Stimulated activated CD4-positive, alpha-beta T cell treated with anti-CD3 and anti-CD28 coated beads, Interleukin-1b, Interleukin-23, amount 100 ng/mL, for 1 hour (primary cell): ENCODE measurements around the gene FAM222B.
"Not testable (repeated sequence)": the region's sequence is repeated elsewhere in the genome, so short reads cannot be mapped to it uniquely, and the experiment has no call there.

ENCODE experiments used
- DNase-seq, 2 donors: peaks; one replicate each; pipeline ENCODE4 v3.0.0-alpha.2; 2020; ENCODE audit warnings: low read depth in 2 of 2

Gene FAM222B

DNA sequence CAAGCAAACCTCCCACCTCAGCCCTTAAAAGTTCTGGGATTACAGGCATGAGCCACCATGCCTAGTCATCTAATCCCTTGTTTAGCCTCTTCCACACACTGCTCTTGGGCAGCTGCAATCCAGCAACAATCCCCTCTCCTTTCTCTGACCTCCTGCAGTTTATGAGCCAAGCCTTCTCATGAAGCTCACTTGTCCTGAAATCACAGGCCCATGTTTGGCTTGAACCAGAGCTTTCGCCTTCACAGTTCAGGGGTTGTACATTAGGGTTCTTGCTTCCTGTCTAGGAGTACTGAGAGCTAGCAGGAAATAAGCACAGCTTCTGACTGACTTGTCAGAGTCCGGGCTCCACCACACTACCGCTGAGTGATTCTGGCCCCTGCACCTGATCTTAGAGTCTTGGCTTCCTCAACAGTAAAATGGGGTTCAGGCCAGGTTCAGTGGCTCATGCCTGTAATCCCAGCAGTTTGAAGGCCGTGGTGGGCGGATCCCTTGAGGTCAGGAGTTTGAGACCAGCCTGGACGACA lies 28.5 kb upstream of the FAM222B start:
- no peak for DNase-seq

DNA sequence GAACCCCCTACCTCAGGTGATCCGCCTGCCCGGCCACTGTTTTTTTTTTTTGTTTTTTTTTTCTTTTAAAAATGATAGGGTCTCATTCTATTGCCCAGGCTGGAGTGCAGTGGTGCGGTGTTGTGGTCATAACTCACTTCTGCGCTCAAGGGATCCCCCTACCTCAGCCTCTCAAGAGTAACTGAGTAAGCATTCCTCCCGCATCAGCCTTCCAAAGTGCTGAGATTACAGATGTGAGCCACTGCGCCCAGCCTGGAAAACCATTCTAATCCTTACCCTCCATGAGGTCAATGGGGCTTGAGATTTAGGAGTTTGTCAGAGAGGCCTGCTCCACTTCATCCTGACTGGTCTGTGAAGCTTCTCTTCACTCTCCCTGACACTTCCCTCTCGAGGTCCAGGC lies 24.7 kb upstream of the FAM222B start:
- no peak for DNase-seq

DNA sequence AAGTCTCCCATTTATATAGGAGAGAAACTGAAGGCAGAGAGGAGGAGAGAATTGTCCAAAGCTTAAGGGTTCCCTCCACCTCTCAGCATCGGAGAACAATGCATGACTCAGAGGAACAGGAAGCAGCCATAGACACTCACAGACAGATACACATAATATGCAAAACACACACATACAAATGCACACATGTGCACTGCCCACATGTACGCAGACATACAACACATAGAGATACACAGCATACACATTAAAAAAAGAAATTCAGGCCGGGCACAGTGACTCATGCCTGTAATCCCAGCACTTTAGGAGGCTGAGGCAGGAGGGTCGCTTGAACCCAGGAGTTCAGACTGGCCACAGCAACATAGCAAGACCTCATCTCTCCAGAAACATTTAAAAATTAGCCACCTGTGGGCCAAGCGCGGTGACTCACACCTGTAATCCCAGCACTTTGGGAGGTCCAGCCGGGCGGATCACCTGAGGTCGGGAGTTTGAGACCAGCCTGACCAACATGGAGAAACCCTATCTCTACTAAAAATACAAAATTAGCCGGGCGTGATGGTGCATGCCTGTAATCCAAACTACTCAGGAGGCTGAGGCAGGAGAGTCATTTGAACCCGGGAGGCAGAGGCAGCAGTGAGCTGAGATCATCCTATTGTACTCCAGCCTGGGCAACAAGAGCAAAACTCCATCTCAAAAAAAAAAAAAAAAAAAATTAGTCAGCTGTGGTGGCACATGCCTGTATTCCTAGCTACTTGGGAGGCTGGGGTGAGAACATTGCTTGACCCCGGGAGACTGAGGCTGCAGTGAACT lies 23.6 kb upstream of the FAM222B start:
- DNase-seq, result no peak

DNA sequence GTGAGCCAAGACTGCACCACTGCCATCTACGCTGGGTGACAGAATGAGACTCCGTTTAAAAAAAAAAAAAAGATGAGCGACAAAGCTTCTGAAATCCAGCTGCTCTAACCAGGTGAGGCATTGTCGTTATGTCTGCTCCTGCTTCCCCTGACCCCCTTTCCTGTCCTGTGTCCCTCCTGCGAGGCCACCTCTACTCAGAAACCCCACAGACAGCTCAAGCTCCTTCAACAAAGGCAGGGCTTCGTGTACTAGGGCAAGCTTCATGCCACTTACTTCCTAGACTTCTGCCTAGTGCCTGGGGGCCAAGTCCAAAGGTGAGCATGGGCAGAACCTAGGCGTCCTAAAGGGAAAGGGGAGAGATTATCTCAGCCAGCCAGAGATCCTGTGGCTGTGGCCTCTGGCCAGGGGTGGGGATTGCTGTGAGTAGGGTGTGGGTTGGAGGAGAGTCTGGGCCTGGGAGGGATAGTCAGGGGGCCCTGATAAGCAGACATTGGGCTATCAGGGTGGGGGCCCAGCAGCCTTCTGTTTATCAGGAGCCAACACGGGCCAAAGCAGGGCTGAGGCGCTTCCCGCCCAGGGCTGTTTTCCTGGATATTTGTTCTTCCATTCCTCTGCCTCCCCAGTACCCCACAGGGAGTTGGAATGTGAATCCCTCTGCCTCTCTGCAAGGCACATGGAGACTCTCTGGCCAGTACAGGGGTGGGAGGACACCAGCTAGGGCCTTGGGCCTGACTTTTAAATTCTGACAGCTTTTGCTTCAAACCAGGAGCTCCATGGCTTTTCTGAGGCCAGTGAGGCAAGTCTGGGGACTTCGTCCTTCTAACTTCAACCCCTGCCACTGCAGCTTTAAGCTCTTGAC lies 22.6 kb upstream of the FAM222B start:
- DNase-seq, result no peak

DNA sequence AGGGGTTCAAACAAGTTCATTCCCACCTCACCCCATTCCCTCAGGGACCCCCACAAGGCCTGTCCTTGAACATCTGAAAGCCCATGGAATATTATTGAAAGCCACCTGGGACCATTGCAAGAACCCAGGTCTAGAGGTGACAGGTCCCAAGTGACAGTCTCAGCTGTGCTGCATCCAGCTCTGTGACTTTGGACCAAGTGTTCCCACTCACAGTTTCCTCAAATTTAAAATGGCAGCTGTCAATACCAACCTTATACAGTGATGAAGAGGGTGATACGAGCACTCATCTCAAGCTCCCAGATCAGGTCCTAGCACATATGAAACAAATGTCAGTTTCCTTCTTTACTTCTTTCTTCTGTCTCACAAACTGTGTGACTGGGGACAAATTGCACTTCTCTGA lies 21.4 kb upstream of the FAM222B start:
- DNase-seq, result no peak

DNA sequence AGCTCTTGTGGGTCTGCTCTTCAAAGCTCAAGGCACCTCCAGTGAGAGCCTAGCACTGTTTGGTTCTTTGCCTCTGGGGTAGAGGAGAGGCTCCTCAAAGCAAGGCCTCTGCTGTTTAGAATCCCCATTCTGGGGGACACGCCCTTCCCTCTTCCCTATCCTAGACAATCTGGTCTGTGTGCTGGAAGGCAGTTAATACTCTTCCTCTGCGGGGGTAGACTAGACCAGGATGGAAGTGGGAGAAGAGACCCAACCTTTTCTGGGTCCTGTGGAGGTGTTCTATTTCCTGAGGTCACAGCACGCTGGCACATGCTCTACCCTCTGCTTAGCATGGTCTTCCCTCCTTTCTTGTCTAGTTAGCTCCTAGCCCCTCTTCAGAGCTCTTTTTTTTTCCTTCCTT lies 20.0 kb upstream of the FAM222B start:
- DNase-seq, result no peak

DNA sequence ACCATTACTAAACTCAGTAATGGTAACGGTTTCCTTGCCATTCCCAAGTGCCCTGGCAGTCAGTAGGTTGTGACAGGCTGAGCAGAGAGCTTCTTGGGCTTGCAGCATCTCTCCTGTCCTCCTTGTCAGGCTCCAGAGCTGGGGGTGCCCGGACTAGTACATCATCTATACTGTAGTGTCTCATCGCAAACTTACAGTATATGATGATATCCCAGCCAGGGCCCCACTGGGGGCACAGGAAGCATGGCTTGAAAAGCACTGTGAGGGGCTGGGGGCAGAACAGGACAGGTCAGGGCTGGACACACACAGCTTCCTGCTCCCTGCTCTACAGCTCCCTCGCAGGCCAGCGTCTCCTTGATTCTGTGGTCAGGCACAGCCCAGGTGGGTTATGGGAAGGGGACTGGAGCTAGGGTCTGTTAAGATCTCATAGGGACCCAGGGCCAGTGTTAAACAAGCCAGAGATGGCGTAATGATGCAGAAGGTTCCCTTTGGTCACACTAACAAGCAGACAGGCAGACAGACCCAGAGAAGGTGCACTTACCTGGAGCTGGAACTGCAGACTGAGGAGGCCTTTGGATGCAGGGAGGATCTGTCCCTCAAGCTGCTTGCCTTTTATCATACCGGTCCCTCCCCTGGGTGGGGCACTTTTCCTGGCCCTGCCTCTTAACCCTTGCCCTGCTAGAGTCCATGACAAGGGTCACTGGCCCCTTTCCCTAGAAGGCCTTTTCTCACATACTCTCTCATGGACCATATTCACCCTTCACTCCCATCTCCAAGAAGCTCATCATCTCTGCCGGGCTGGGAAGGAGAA lies 19.0 kb upstream of the FAM222B start:
- DNase-seq, result no peak

DNA sequence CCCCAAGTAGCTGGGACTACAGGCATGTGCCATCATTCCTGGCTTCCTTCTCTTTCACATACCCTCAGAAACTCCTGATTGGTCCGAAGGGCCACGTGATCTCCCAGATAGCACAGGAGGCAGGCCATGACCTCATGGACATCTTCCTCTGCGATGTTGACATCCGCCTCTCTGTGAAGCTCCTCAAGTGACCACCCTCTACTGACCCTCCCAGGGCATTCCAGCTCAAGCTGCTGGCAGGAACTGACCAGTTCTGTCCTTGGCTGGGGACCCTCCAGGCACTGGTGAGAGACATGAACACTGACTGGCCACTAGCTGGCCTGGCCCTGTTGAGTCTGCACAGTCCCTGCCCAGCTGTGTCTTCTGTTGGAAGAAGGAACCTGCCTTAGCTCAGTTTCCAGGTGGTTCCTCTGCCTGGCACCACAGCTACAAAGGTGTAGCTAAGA lies 17.8 kb upstream of the FAM222B start:
- DNase-seq, result no peak

DNA sequence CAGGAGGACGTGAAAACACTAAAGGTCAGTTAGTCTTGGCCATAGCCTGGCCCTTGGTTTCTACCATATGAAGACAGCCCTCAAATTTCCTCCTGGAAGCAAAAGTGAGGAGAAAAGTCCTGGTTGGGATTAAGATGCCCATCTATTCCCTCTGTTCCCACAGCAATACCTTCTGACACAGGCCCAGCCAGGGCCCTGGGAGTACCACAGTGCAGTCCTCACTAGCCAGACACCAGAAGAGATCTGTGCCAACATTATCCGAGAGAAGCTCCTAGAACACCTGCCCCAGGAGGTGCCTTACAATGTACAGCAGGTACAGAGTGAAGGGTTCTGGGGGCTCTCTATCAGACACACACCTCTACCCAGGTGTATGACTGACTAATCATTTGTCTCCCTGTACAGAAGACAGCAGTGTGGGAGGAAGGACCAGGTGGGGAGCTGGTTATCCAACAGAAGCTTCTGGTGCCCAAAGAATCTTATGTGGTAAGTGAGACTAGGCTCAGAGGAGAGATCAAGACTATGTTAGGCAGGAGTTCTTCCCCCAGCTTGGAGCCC lies 16.3 kb upstream of the FAM222B start:
- no peak for DNase-seq

DNA sequence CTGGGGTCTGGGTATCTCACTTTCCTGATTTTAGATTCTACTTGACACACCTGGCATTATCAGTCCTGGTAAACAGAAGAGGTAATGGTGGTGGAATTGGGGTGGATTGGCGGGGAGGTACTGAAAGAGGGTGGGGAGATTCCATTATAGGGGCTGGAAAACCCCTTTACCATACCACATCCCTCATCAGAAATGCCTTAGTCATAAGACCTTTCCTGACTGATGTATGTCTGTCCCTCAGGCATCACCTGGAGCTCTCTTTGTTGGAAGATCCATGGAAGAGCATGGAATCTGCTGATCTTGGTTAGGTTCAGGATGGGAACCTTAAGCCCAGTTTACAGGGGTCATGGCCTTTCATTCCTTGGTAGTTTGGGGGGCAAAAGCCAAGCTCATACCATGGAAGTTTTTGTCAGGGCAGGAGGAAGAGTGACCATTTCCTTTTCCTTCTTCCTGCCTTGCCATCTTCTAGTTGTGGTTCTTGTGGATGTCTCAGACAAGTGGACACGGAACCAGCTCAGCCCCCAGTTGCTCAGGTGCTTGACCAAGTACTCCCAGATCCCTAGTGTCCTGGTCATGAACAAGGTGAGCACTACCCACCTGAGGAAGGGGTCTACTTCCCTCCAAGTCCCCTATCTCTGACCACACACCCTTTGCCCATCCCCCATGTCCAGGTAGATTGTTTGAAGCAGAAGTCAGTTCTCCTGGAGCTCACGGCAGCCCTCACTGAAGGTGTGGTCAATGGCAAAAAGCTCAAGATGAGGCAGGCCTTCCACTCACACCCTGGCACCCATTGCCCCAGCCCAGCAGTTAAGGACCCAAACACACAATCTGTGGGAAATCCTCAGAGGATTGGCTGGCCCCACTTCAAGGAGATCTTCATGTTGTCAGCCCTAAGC lies 15.6 kb upstream of the FAM222B start:
- no peak for DNase-seq

DNA sequence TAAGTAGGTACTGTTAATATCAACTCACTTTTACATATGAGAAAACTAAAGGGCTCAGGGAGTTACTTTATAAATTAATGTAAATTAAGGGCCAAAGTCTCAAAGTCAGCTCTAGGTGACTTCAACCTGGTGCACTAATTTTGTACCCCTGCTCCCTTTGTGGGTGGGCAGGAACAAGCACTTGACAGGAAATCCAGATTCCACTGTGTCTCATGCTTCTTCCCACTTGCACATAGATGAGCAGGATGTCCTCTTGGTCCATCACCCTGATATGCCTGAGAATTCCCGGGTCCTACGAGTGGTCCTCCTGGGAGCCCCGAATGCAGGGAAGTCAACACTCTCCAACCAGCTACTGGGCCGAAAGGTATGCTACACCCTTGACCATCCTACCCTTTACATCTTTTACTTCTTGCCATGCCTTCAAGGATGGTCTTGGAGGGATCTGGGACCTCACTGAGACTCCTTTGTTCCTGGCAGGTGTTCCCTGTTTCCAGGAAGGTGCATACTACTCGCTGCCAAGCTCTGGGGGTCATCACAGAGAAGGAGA lies 13.5 kb upstream of the FAM222B start:
- no peak for DNase-seq

DNA sequence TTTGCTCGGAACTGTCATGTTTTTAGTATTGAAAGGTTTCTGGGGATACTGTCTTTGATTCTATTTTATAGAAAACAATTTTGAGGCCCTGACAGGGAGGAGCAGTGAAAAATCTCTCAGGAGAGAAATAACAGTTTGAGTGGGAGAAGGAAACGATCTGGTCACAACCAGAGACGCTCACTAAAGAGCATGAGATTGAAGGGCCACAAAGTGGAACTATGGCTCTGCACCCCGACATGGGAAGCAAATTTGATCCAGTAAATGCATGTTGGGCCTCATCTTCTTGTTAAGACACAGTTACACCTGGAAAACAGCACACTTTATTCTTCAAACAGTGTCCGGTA lies 12.7 kb upstream of the FAM222B start:
- DNase-seq, result no peak

DNA sequence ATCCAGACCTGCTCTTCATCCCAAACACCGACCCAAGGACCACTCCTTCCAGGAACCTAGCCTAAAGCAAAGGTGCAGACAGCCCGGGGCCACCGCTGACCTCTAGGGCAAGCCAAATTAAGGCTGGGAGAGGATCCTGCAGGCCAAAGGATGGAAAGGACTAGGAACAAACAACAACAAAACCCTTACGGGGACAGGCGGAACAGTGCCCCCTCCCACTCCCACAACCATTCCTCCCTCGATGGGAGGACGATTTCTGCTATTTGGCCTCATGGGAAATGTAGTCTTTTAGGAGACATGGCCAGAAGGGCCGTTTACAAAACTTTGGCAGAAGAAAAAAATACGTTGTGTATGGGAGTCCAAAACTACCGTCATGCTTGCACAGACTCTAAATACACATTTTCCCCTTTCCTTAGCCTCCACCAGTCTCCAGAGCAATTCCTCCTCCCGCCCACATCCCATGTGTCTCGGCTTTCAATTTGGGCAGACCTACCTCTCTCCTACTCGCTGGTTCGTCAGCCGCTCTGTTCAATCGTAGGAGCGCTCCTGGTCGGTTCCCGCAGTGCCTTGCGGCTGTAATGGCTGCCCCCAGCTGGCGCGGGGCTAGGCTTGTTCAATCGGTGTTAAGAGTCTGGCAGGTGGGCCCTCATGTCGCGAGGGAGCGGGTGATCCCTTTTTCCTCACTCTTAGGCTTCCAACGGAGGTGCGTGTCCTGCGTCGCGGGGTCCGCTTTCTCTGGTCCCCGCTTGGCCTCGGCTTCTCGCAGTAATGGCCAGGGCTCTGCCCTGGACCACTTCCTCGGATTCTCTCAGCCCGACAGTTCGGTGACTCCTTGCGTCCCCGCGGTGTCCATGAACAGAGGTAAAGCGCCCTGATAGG lies 12.1 kb upstream of the FAM222B start, which contains the start of gene ERAL1:
TSS of gene ERAL1 (plus strand) at position 560 of the 879 bp plus-strand sequence. CDS start at position 579, 19 bp downstream.
- peak; percentile 41 to 64 for DNase-seq

DNA sequence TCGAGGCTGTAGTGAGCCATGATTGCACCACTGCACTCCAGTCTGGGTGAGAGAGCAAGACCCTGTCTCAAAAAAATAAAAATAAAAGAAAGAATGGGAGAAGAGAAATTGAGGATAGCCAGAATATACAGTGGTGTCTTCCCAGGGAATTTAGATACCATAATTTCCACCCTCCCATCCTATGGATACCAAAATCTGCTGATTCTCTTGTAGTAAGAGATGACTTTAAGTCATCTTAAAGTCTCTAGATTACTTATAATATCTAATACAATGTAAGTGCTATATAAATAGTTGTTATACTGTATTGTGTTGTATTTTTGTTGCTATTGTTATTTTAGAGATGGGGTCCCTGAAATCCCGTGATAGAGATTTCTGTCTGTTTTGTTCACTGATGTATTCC lies 10.7 kb upstream of the FAM222B start:
- DNase-seq, result no peak

DNA sequence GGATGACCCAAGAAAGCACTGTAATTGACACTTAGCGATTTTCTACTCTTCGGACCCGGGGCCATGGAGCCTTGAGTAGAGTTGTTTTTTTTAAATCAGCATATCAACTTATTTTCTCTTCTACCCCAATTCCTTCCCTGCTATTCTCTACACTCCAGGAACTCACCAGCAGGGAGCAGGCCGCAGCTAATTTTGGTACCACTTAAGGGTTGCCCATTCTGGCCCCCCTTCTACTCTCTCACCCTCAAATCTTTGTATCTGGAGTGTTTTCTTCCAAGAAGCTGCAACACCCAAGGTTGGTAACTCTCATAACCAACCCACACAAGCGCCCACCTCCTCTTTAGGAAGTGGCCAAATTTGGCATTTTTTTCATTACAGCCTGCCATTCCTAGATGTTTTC lies 6.7 kb upstream of the FAM222B start:
- DNase-seq, result no peak

DNA sequence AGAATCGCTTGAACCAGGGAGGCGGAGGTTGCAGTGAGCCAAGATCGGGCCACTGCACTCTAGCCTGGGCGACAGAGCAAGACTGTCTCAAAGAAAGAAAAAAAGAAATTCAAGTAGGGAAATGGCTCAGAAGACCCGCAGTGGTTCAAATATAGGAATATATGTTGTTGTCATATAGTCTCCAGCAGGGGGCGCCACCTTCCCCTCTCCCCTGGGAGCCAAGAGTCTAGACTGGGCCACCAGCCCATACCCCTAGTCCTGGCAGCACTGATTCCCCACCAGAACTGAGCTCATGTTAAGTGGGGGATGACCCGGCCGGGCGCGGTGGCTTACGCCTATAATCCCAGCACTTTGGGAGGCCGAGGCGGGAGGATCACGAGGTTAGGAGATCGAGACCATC lies 6.1 kb upstream of the FAM222B start:
- DNase-seq, result peak in 1 of 2 donors; percentile 47

DNA sequence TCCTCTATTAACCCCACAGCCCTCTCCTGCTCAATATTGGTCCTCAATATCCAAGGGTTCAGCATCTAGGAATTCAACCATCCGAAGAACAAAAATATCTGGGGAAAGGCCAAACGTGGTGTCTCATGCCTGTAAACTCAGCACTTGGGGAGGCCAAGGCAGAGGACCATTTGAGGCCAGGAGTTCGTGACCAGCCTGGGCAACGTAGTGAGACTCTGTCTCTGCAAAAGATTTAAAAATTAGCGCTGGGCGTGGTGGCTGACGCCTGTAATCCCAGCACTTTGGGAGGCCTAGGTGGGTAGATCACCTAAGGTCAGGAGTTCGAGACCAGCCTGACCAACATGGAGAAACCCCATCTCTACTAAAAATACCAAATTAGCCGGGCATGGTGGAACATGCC lies 4.1 kb upstream of the FAM222B start:
- DNase-seq, result not testable (repeated sequence)

DNA sequence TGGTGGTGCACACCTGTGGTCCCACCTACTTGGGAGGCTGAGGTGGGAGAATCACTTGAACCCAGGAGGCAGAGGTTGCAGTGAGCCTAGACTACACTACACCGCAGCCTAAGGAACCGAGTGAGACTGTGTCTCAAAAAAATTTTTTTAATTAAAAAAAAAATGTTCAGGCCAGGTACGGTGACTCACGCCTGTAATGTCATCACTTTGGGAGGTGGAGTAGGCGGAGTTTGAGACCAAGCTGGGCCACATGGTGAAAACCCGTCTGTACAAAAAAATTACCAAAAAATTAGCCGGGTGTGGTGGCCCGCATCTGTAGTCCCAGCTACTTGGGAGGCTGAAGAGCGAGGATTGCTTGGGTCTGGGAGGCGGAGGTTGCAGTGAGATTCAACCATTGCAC lies 3.6 kb upstream of the FAM222B start:
- no peak for DNase-seq

DNA sequence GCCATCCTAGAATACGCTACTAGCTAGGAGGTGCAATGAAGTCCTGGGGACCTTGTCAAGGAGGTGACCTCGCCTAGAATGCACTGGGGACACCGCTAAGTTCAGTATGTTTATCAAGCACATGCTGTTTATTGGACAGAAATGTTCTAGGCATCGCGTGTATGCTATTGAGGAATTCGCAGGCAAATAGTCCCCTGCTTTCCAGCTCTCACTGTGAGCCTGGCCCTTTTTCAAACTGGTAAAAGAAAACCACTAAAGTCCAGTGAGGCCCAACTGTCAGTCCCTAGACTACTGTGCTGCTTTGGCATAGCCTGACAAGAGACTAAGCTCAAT lies 1.2 kb upstream of the FAM222B start:
- DNase-seq, result no peak
